Measurements from ENCODE around the gene SLC22A1.
"Not testable (repeated sequence)": the region's sequence is repeated elsewhere in the genome, so short reads cannot be mapped to it uniquely, and the experiment has no call there.

The SLC22A1 gene

GRCh38 chr6:160093946-160094345 lies 27.7 kb upstream of the SLC22A1 start:
- no peak for DNase-seq (ENCODE audit: low read depth)

GRCh38 chr6:160095146-160095845 lies 26.3 kb upstream of the SLC22A1 start:
- DNase-seq (ENCODE audit: low read depth) = no peak

- peak; percentile 97 for DNase-seq (ENCODE audit: low read depth)
These were observed 20.1 kb upstream of the SLC22A1 start for GRCh38 chr6:160101277-160102205.

- DNase-seq (ENCODE audit: low read depth) = no peak
These were observed 19.2 kb upstream of the SLC22A1 start for GRCh38 chr6:160102399-160102798.

- DNase-seq (ENCODE audit: low read depth) = no peak
These were observed 18.4 kb upstream of the SLC22A1 start for GRCh38 chr6:160102956-160103824.

GRCh38 chr6:160103825-160104100 lies 17.9 kb upstream of the SLC22A1 start:
- no peak for DNase-seq (ENCODE audit: low read depth)

- DNase-seq (ENCODE audit: low read depth) = no peak
These were observed 16.6 kb upstream of the SLC22A1 start for GRCh38 chr6:160104821-160105517.

GRCh38 chr6:160106010-160106409 lies 15.6 kb upstream of the SLC22A1 start:
- no peak for DNase-seq (ENCODE audit: low read depth)

GRCh38 chr6:160106701-160107100 lies 14.9 kb upstream of the SLC22A1 start:
- no peak for DNase-seq (ENCODE audit: low read depth)

- DNase-seq (ENCODE audit: low read depth) = no peak
These were observed 13.5 kb upstream of the SLC22A1 start for GRCh38 chr6:160108077-160108476.

- DNase-seq (ENCODE audit: low read depth) = no peak
These were observed 11.0 kb upstream of the SLC22A1 start for GRCh38 chr6:160110586-160111123.

- DNase-seq (ENCODE audit: low read depth) = no peak
These were observed 9.8 kb upstream of the SLC22A1 start for GRCh38 chr6:160111806-160112205.

- no peak for DNase-seq (ENCODE audit: low read depth)
These were observed 8.9 kb upstream of the SLC22A1 start for GRCh38 chr6:160112628-160113299.

- DNase-seq (ENCODE audit: low read depth) = not testable (repeated sequence)
These were observed 7.1 kb upstream of the SLC22A1 start for GRCh38 chr6:160114536-160114935.

- DNase-seq (ENCODE audit: low read depth) = no peak
These were observed 6.2 kb upstream of the SLC22A1 start for GRCh38 chr6:160115421-160115820.

- no peak for DNase-seq (ENCODE audit: low read depth)
These were observed 5.2 kb upstream of the SLC22A1 start for GRCh38 chr6:160116411-160116810.

GRCh38 chr6:160117137-160117536 lies 4.5 kb upstream of the SLC22A1 start:
- no peak for DNase-seq (ENCODE audit: low read depth)

GRCh38 chr6:160118620-160119229 lies 2.9 kb upstream of the SLC22A1 start:
- DNase-seq (ENCODE audit: low read depth) = no peak

- DNase-seq (ENCODE audit: low read depth) = no peak
These were observed 1.5 kb upstream of the SLC22A1 start for GRCh38 chr6:160120087-160120486.

GRCh38 chr6:160121981-160122380 lies 366 bp downstream of the SLC22A1 start:
- DNase-seq (ENCODE audit: low read depth) = no peak

GRCh38 chr6:160122744-160123143 lies 1.1 kb downstream of the SLC22A1 start:
- DNase-seq (ENCODE audit: low read depth) = no peak

Data from CMK (cell line).